H1 (cell line): ENCODE results near the gene CST4. TPM values are rescaled to one million over a fixed set of nuclear protein-coding genes. Genes with fewer than 3 reads are reported as not detected.

Source experiments
- ATF2 ChIP-seq: IDR thresholded peaks from 2 replicates; pipeline ENCODE4 v1.6.1; 2012; ENCODE audit warnings: low read length, inconsistent platforms
- SIX5 ChIP-seq: IDR thresholded peaks from 2 replicates; pipeline ENCODE4 v1.6.1; 2011; ENCODE audit warnings: mild to moderate bottlenecking, low read depth, low read length
- polyA plus RNA-seq, 7 experiments: library from polyadenylated mRNA; depleted of rRNA in 3 of 7; stranded (reverse) in 5 of 7; unstranded in 2 of 7; fragments of >200 nt in 5 of 7; fragments of 200-250 nt in 2 of 7; gene quantifications; 1 replicate in 5 of 7; 2 replicates in 1 of 7; 4 replicates in 1 of 7; pipeline versions ENCODE4 v1.2.1 to v1.2.3, GENCODE V29; 2011 to 2013; ENCODE audit warnings: missing spikeins in 2 of 7, mixed read lengths in 2 of 7
- total RNA-seq: library from RNA; stranded (reverse); fragmentation: NEBNext Ultra II Directional; extraction: Animal tissue kit (Norgen Biotek cat#: 25700); gene quantifications from 2 replicates; pipeline ENCODE4 v1.2.1, GENCODE V29; 2021

The CST4 gene
- total and polyA plus RNA-seq, 2 of the 8 experiments (the other 6 are each of a cell fraction or from before 2014, with no cell fraction given): not detected

GRCh38 chr20:23655491-23656211 is 33.2 kb downstream of the CST4 start (continued):
- TF ChIP-seq ATF2: no peak
- no peak for TF ChIP-seq SIX5
